Body of pancreas (tissue), 4 donors: ENCODE data around the gene SAMD3.

Experiments
- CTCF ChIP-seq, 7 experiments: fragments of 450-650 bp in 4 of 7; fragments of 200-600 bp in 3 of 7; sonication (generic) in 3 of 7; IDR thresholded peaks; one replicate each; pipeline ENCODE4 v1.5.1; 2016 to 2019; ENCODE audit warnings: antibody characterized with exemption in 7 of 7
- POLR2A ChIP-seq, 3 donors: fragments of 450-650 bp; IDR thresholded peaks; one replicate each; pipeline ENCODE4 v1.6.1; 2016; ENCODE audit warnings: antibody characterized with exemption in 3 of 3, mild to moderate bottlenecking in 2 of 3

DNA sequence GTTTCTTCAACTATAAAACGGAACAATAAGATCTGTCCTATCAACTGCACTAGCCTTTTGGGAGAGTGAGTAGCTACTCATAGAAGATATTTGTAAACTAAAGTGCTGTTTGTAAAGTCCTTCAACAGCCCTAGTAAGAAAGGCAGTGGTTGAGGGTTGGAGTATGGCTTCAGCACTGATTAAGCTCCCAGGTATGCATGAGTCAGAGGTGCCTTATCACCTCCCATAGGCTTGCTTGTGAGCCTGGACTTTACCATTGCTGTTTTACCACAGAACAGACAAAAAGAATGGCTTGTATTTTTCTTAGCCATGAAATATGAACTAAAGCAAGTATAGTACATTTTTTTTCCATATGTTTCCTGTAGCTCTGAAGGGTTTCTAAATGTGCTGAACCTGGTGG is 44.1 kb downstream of the SAMD3 start:
- no peak for TF ChIP-seq POLR2A (IDR thresholded peaks at IDR 0.05)
- TF ChIP-seq CTCF (IDR thresholded peaks at IDR 0.05), result no peak
